ENCODE data around the gene GALNT9. TPM values are rescaled to one million over a fixed set of nuclear protein-coding genes. Genes with fewer than 3 reads are reported as not detected.

GALNT9 gene
- total RNA-seq, 1 experiment from 2014 or later, result 2.6 TPM

DNA sequence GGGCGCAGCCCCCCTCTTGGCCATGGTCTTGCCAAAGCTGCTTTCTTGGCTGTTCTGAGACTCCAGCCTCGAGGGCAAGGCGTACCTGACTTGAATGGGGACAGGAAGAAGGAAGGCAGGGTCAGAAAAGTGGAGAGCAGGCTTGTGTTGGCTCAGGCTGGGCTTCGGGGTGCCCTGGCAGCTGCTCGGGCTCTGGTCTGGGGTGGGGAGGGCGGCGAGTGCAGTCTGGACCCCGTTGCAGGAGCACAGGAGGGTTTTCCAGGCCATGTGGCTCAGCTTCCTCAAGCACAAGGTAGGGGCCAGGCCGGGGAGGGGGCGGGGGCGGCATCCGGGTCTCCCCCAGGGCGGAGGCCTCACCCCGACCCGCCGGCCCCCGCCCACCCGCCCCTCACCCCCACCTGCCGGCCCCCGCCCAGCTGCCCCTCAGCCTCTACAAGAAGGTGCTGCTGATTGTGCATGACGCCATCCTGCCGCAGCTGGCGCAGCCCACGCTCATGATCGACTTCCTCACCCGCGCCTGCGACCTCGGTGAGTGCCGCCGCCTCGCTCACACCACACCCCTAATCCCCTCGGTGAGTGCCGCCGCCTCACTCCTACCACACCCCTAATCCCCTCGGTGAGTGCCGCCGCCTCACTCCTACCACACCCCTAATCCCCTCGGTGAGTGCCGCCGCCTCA lies 180.9 kb downstream of the GALNT9 start:
- ChIA-PET RAD21 (ENCODE audit: low non-redundant PET in 1 of 2, low total read pairs in 2 of 2, uncharacterized antibody in 2 of 2, unreplicated experiment in 2 of 2) (no interaction called here), POLR2A (no interaction called here), CTCF (no interaction called here)
- BruUV-seq (replicated peaks), result no TSS peak
- no peak for ATAC-seq
- Histone ChIP-seq H3K36me3 (ENCODE audit: control insufficient read depth in 1 of 2, insufficient read depth in 2 of 2, low read length in 2 of 2) (peaks cover 0 to 14% of the 10 kb centered on the region in 2 experiments; a peak in 2 of 4 replicates), H3K27ac (ENCODE audit: low read depth, low read length) (no peak overlapping the region), H3K79me2 (ENCODE audit: insufficient read depth, low read length) (peaks cover 42% of the 10 kb centered on the region), H3K9ac (ENCODE audit: low read length) (no peak overlapping the region), H3K9me2 (ENCODE audit: insufficient read depth) (no peaks in the 10 kb centered on the region), H4K20me1 (ENCODE audit: insufficient read depth) (no peaks in the 10 kb centered on the region), H3K4me2 (ENCODE audit: low read length) (no peak overlapping the region), H2AFZ (ENCODE audit: low read depth, low read length, poor library complexity, severe bottlenecking) (no peak overlapping the region), H3K9me3 (ENCODE audit: control insufficient read depth in 1 of 2, insufficient read depth in 1 of 2, low read depth in 1 of 2, low read length in 2 of 2) (no peaks in the 10 kb centered on the region), H3K4me3 (replicated peaks in 1 of 2; ENCODE audit: low read depth in 1 of 2, low read length in 2 of 2) (no peak overlapping the region), H3K4me1 (ENCODE audit: control insufficient read depth in 1 of 2, insufficient read depth in 2 of 2, low read length in 2 of 2) (peaks cover 6 to 9% of the 10 kb centered on the region in 2 experiments; a peak in 3 of 4 replicates), H3K27me3 (ENCODE audit: insufficient read depth, low read length) (no peaks in the 10 kb centered on the region)
- intact Hi-C loops (cut with micrococcal nuclease), result no loop called here
- DNase-seq (ENCODE audit: low read depth, low spot score), result no peak
- TF ChIP-seq CEBPB (IDR thresholded peaks at IDR 0.05; ENCODE audit: low read depth), result no peak
- TF ChIP-seq, protein P1, sequence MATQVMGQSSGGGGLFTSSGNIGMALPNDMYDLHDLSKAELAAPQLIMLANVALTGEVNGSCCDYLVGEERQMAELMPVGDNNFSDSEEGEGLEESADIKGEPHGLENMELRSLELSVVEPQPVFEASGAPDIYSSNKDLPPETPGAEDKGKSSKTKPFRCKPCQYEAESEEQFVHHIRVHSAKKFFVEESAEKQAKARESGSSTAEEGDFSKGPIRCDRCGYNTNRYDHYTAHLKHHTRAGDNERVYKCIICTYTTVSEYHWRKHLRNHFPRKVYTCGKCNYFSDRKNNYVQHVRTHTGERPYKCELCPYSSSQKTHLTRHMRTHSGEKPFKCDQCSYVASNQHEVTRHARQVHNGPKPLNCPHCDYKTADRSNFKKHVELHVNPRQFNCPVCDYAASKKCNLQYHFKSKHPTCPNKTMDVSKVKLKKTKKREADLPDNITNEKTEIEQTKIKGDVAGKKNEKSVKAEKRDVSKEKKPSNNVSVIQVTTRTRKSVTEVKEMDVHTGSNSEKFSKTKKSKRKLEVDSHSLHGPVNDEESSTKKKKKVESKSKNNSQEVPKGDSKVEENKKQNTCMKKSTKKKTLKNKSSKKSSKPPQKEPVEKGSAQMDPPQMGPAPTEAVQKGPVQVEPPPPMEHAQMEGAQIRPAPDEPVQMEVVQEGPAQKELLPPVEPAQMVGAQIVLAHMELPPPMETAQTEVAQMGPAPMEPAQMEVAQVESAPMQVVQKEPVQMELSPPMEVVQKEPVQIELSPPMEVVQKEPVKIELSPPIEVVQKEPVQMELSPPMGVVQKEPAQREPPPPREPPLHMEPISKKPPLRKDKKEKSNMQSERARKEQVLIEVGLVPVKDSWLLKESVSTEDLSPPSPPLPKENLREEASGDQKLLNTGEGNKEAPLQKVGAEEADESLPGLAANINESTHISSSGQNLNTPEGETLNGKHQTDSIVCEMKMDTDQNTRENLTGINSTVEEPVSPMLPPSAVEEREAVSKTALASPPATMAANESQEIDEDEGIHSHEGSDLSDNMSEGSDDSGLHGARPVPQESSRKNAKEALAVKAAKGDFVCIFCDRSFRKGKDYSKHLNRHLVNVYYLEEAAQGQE (IDR thresholded peaks at IDR 0.05; ENCODE audit: low read depth), result no peak
- no peak for TF ChIP-seq EZH2phosphoT487 (IDR thresholded peaks at IDR 0.05; ENCODE audit: borderline replicate concordance)
- TF ChIP-seq, protein P2, sequence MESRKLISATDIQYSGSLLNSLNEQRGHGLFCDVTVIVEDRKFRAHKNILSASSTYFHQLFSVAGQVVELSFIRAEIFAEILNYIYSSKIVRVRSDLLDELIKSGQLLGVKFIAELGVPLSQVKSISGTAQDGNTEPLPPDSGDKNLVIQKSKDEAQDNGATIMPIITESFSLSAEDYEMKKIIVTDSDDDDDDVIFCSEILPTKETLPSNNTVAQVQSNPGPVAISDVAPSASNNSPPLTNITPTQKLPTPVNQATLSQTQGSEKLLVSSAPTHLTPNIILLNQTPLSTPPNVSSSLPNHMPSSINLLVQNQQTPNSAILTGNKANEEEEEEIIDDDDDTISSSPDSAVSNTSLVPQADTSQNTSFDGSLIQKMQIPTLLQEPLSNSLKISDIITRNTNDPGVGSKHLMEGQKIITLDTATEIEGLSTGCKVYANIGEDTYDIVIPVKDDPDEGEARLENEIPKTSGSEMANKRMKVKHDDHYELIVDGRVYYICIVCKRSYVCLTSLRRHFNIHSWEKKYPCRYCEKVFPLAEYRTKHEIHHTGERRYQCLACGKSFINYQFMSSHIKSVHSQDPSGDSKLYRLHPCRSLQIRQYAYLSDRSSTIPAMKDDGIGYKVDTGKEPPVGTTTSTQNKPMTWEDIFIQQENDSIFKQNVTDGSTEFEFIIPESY (IDR thresholded peaks at IDR 0.05; ENCODE audit: extremely low read depth, insufficient replicate concordance, low read length), result no peak
- TF ChIP-seq FOSL1 (IDR thresholded peaks at IDR 0.05; ENCODE audit: low read depth), result no peak
- TF ChIP-seq TCF7L2 (IDR thresholded peaks at IDR 0.05; ENCODE audit: borderline replicate concordance, extremely low read depth, insufficient read depth, insufficient read length), result no peak
- TF ChIP-seq RAD21 (IDR thresholded peaks at IDR 0.05; ENCODE audit: low read depth), result no peak
- TF ChIP-seq SP1 (IDR thresholded peaks at IDR 0.05; ENCODE audit: low read depth), result no peak

All from HCT116 (cell line).